GM19452 (cell line): ENCODE results near the gene FBP1.
A peak's percentile ranks its signal among the peaks of the same experiment; 100 is the strongest.

Experiments used
- ATAC-seq: cut with Tn5 transposase; IDR thresholded peaks from one replicate; pipeline ENCODE4 v1.9.1; 2021; ENCODE audit not compliant: unreplicated experiment

The FBP1 gene

DNA sequence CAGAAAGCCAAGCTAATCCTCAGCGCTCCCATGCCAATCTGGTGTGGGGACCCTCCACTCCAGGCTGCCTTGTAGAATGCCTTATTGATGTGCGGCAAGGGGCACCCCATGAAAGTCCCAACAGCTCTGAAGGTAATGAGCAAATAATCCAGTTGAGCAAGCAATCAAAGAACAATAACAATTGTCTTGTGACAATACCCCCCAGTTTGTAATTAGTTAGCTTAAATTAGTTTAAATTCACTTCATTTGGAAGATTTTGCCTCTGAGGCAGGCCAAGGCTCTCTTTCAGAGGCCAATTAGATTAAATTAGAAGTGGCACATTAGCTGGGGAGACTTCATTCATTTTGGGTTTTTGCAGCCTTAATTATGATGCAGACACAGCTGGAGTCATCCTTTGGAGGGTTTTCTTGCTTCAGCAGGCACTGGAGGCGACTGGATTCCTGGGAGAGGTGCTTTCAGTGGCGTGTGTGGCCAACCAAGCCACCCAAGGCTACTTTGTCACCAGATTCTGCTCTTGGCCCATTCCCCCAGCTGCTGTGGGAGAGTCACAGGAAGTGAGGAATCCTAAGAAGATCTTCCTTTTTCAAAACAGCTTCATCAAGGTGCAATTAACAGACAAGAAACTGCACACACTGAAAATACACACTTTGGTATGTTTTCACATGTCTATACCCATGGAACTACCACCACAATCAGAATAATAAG lies 17.9 kb upstream of the FBP1 start:
- no peak for ATAC-seq

- peak; percentile 98 for ATAC-seq
Observed at GRCh38 chr9:94656200-94656599, 16.9 kb upstream of the FBP1 start.

- no peak for ATAC-seq
Observed at GRCh38 chr9:94655739-94656138, 16.4 kb upstream of the FBP1 start.

DNA sequence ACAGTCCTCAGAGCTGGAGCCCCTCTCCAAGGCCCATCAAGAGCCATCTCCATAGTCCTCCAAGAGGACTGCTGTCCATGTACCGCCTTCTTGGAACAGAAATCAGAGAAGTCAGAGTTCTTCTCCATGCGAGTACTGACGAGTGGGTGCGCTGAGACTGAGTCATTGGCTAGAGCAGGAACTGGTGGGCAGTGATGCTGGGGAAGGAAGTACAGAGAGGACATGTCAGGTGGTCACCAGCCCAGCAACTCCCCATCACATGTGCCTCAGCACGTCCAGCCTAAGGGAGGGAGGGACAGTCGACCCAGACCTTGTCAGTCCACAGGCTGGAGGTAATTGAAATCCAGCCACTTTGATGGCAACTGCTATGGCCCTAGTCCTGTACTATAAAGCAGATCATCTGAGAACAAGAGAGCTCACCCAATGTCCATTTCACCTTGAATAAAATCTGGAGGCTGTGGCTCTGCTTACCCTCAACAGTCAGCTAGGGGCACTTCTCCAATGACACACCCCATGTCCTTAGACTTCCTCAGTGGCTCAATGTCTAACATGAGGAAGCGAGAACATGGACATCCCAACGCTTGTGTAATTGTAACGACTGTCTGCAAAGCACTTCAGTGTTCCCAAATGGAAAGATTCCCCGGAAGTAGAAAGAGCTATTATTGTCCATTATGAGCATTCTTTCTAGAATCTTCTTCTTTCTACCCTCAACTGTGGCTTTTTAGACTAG lies 15.0 kb upstream of the FBP1 start:
- no peak for ATAC-seq

DNA sequence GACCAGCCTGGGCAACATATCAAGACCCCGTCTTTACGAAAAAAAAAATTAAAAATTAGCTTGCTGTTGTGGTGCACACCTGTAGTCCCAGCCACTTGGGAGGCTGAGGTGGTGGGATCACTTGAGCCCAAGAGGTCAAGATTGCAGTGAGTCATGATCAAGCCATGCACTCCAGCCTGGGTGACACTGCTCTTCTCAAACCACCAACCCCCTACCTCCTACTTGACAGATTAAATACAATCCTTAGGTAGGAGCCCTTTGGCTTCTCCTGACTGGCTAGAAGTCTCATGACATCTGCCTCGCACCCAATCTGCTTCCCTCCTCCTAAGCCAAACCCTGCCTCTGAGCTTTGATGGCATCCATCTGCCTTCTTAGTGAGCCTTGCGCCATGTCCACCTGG lies 11.6 kb upstream of the FBP1 start:
- no peak for ATAC-seq

DNA sequence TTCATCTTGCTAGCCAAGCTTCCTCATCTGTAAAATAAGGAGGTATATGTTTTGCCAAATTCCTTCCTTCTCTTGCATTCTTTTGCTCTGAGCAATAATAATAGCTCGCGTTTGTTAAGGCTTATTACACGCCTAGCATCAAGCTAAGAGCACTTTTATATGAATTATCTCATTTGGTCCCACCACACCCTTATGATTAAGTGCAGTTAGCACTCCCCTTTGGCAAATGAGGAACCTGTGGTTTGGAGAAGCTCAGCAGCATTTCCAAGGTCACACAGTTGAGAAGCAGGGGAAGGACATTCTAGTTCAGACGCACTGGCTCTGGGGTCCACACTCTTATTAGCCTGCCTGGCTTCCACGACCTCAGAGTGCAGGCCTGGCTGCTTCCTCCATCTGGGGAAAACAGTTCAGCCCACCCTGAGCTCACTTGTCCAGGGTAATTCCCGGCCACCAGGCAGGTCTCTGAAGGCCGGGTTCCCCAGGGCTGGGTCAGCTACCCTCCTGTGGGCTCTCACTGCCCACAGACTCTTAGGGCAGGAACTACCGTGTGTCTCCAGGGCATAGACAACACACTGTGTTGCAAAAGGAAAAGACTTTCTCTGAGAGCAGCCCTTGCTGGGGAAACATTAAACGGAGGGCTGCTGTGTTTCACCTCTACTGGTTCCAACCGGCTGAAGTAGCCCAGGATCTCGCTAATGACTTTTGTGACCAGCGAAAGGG lies 9.9 kb upstream of the FBP1 start:
- no peak for ATAC-seq

- ATAC-seq, result no peak
Observed at GRCh38 chr9:94648185-94648584, 8.9 kb upstream of the FBP1 start.

GRCh38 chr9:94645901-94646300 lies 6.6 kb upstream of the FBP1 start:
- no peak for ATAC-seq

DNA sequence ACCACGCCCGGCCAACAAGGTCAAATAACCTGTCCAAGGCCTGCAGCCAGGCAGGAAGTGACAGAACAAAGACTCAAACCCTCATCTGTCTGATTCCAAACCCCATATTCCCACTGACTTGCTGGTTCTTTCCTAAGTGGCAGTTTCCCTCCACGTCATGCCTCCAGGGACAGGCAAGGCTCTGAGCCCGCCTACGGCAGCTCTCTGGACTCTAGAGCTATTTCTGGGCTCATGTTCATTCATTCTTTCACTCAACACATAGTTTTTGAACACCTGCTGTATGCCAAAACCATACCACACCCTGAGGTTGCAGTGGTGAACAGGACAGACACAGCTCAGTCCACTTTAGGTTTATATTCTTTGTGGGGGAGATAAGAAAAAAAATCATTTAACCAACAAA lies 5.2 kb upstream of the FBP1 start:
- no peak for ATAC-seq

- no peak for ATAC-seq
Observed at GRCh38 chr9:94643741-94644140, 4.4 kb upstream of the FBP1 start.

DNA sequence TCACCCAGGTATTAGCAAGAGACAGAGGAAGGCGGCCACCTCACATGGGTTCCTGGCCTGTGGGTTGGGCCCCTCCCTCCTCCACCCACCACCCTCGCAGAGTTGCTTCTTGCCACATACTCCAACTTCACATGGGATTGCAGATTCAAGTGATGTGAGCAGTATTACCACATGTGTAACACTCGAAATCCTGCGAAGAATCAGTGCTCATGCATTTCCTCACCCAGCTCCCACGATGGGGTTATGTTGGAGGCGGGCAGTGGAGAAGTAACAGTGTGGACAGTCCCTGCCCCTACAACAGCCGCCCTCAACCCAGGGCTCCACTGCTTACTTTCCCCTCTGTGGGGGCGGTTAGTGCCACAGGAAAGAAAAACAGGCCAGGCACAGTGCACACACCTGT lies 3.9 kb upstream of the FBP1 start:
- no peak for ATAC-seq

DNA sequence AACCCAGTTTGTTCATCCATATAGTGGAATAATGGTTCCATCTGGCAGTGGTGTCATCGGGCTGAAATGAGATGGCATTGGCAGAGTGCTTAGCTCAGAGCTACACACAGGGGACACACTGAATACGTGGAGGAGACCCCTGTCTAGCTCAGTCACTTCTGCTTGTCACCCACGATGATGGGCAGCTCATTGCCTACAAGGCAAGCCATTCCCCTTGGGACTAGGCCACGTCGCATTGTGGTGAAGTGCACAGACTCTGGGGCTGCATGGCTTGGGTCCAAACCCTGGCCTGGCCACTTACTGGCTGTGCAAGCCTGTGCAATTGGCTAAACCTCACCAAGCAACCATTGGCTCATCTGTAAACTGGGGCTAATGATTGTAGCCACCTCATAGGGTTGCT lies 3.2 kb upstream of the FBP1 start:
- no peak for ATAC-seq

- no peak for ATAC-seq
Observed at GRCh38 chr9:94639999-94640376, 670 bp upstream of the FBP1 start.

DNA sequence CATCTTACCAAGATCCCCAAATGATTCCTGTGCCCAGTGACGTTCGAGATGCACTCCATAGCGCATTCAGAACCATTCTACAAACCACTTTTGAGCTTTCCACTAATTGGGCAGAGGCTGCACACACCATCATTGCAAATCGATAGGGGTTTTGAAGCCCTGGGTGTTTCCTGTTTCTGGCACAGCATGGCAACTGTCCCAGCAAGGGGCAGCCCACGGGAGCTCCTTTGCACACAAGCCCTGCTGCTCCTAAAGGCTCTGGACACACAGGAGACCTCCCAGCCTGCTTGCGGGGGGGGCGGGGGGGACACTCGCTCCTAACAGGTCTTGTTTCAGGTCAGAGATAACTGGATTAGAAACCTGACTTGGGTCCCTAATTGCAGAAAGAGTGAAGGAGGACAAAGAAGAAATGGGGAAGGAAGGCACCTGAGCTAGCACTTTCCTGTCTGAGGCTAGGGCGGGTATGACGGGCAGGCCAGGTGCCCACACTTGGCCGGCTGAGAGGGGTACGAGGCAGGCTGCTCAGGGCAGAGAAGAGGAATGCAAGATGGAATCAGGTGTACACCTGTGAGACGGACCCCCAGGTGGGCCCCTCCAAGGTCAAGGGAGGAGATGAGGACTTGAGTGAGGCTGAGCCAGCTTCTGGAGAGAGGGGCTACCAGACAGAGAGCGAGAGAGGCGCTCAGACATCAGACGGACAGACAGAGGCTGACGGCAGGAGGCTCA lies 820 bp downstream of the FBP1 start:
- no peak for ATAC-seq

- no peak for ATAC-seq
Observed at GRCh38 chr9:94632737-94633136, 6.6 kb downstream of the FBP1 start.

DNA sequence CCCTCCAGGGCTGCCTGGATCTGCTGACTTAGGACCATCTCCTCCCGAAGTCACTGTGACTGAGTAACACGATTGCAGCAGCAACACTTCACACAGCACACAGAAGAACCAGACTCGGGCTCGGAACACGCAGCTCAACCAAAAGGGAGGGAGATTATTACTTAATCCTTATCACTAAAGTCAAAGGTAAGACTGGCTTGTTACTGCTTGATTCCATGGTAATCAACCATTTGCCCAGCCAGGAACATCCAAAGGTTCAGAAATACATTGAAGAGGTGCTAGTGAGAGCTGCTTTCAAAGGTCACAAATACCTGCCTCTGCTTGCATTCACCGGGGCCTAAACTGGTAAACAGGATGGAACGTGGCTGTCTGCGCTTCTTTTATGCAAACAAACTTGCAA lies 7.7 kb downstream of the FBP1 start:
- ATAC-seq, result no peak

DNA sequence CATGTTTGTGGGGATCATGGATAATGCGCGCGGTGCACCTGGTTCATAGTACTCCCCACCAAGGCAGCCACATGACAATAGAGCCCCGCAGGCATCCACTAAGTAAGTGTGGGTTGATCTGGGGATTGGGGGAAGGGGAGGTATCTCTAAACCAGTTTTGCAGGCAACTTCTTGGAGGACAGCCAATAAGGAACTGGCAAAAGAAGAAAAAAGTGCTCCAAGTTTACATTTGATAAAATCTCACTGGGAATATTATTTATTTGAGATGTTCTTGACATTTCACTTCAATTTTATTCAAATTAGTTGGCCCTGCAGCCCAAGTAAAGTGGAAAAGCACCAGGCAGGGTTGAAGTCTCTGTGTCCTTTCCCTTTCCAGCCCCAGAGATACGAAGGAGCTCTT lies 8.5 kb downstream of the FBP1 start:
- no peak for ATAC-seq

DNA sequence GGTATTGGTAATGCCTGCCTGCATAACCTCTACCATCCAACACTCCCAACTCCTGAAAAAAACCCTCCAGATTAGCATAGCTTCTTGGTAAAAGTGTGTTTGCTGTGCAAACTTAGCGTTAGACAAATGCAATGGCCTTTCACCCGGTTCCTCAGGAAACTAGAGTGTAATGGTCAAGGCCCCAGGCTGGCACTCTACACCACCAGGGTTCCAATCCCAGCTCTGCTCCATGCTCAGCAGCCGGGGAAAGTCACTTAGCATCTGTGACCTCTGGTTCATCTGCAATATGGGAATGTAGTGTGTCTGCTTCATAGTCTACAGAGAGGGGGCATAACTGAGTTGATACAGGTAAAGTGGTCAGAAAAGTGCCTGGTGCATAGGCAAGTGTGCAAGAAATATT lies 9.0 kb downstream of the FBP1 start:
- no peak for ATAC-seq

DNA sequence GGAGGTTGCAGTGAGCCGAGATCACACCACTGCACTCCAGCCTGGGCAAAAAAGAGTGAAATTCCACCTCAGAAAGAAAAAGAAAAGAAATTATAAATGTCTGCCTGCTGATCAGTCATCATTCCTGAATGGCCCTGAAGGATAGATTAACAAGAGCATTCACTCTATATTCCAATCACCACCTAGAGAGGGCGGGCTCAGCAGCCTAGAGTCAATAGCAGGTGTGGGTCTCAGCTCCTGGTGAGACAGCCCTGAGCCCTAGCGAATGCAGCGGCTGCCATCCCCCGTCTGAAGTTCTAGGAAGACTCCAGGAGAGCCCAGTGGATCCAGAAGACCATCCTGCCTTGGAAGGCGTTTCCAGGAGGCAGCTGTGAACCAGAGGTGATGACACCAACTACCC lies 12.0 kb downstream of the FBP1 start:
- no peak for ATAC-seq

GRCh38 chr9:94625835-94626234 lies 13.5 kb downstream of the FBP1 start:
- ATAC-seq, result no peak

GRCh38 chr9:94624629-94625028 lies 14.7 kb downstream of the FBP1 start:
- ATAC-seq, result no peak

- ATAC-seq, result no peak
Observed at GRCh38 chr9:94623253-94623652, 16.1 kb downstream of the FBP1 start.
